Duodenal mucosa (tissue), 2 donors: ENCODE measurements around the gene CPED1.
"Not testable (repeated sequence)": the region's sequence is repeated elsewhere in the genome, so short reads cannot be mapped to it uniquely, and the experiment has no call there.

Experiments used
- H3K27ac ChIP-seq: one replicate; pipeline ENCODE4 v1.7.0; 2013; ENCODE audit warnings: low read depth, low read length
- H3K27me3 ChIP-seq, 2 donors: one replicate each; pipeline ENCODE4 v1.7.0; 2013; ENCODE audit warnings: low read length in 2 of 2, control low read depth in 1 of 2; ENCODE audit not compliant: insufficient read depth in 2 of 2, control insufficient read depth in 1 of 2
- H3K36me3 ChIP-seq, 2 donors: one replicate each; pipeline ENCODE4 v1.7.0; 2013; ENCODE audit warnings: low read length in 2 of 2, control low read depth in 1 of 2; ENCODE audit not compliant: insufficient read depth in 2 of 2, control insufficient read depth in 1 of 2
- H3K4me1 ChIP-seq, 2 donors: one replicate each; pipeline ENCODE4 v1.7.0; 2013; ENCODE audit warnings: low read length in 2 of 2, control low read depth in 1 of 2; ENCODE audit not compliant: insufficient read depth in 2 of 2, control insufficient read depth in 1 of 2
- H3K4me3 ChIP-seq, 2 donors: one replicate each; pipeline ENCODE4 v1.7.0; 2013; ENCODE audit warnings: low read length in 2 of 2, low read depth in 1 of 2
- H3K9ac ChIP-seq, 2 donors: one replicate each; pipeline ENCODE4 v1.7.0; 2013; ENCODE audit warnings: low read length in 2 of 2, low read depth in 1 of 2
- H3K9me3 ChIP-seq, 2 donors: one replicate each; pipeline ENCODE4 v1.7.0; 2013; ENCODE audit warnings: low read length in 2 of 2, control low read depth in 1 of 2; ENCODE audit not compliant: control insufficient read depth in 1 of 2

CPED1 gene

GRCh38 chr7:121204537-121204936 is 216.0 kb downstream of the CPED1 start:
- Histone ChIP-seq H3K36me3 (no peaks in the 10 kb centered on the region), H3K27me3 (no peaks in the 10 kb centered on the region), H3K4me3 (no peak overlapping the region), H3K27ac (no peak overlapping the region), H3K9me3 (no peaks in the 10 kb centered on the region), H3K9ac (no peak overlapping the region), H3K4me1 (no peaks in the 10 kb centered on the region)

DNA sequence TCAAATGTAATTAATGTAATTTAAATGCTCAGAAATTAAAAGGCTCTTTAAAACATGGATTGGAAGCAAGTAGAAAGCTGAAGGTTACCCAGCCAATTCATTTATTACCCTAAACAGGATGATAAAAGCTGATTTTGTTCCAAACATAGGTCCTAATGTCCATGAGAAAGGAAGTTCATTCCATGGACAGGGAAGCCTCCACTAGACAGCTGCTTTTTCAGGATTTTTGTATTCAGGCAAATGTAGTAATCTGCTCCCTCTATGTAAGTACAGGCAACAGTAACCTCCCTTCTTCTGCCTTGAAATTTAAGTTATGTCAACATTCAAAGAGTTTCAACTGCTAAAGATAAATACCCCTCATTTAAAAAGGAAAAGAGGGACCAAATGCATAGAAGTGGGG is 217.3 kb downstream of the CPED1 start:
- H3K27me3 ChIP-seq: no peaks in the 10 kb centered on the region
- no peaks in the 10 kb centered on the region for H3K4me1 ChIP-seq
- H3K27ac ChIP-seq: no peak overlapping the region
- no peaks in the 10 kb centered on the region for H3K36me3 ChIP-seq
- no peaks in the 10 kb centered on the region for H3K9me3 ChIP-seq
- no peak overlapping the region for H3K9ac ChIP-seq
- no peak overlapping the region for H3K4me3 ChIP-seq

GRCh38 chr7:121211253-121211652 is 222.7 kb downstream of the CPED1 start:
- no peak overlapping the region for H3K27ac ChIP-seq
- H3K27me3 ChIP-seq: no peaks in the 10 kb centered on the region
- H3K4me1 ChIP-seq: no peaks in the 10 kb centered on the region
- no peak overlapping the region for H3K4me3 ChIP-seq
- H3K9me3 ChIP-seq: no peaks in the 10 kb centered on the region
- H3K9ac ChIP-seq: no peak overlapping the region
- no peaks in the 10 kb centered on the region for H3K36me3 ChIP-seq

DNA sequence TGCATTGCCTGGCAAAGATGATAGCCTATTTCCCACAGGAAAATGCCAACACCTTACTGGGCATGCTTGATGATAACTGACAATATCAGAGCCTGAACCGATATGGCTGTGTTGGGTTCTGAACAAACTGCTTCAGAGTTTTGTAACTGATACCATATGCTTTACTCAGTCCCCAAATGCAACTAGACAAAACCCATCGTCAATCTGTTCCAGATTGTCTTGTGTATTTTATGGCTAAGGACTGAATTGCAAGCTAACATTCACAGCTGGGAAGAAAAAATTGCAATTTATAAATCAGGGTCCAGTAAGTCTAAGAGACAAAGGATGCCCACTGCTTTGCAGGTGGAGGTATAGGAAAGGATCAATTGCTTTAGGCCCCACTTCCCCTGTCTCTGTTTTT is 223.5 kb downstream of the CPED1 start:
- Histone ChIP-seq H3K27me3 (no peaks in the 10 kb centered on the region), H3K36me3 (no peaks in the 10 kb centered on the region), H3K9ac (no peak overlapping the region), H3K4me1 (no peaks in the 10 kb centered on the region), H3K4me3 (no peak overlapping the region), H3K9me3 (no peaks in the 10 kb centered on the region), H3K27ac (no peak overlapping the region)

DNA sequence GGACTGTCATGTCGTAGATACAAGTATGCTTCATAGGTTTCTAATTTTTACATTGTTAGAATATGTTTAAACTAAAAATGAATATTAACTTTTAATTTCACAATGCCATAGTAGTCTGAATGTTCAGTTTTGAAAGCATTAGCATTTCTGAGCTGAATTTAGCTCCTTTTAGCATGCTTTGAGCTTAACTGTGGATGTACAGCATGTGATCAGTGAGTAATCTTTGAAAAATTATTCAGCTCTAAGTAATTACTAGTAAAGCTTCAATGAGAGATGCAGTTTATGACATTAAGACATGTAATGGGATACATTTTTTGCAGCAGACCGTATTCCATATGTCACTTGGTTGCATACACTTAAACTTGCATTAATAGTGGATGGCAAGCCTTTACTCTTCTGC is 226.1 kb downstream of the CPED1 start:
- Histone ChIP-seq H3K4me1 (no peaks in the 10 kb centered on the region), H3K9ac (no peak overlapping the region), H3K27ac (no peak overlapping the region), H3K27me3 (no peaks in the 10 kb centered on the region), H3K4me3 (no peak overlapping the region), H3K36me3 (no peaks in the 10 kb centered on the region), H3K9me3 (no peaks in the 10 kb centered on the region)

DNA sequence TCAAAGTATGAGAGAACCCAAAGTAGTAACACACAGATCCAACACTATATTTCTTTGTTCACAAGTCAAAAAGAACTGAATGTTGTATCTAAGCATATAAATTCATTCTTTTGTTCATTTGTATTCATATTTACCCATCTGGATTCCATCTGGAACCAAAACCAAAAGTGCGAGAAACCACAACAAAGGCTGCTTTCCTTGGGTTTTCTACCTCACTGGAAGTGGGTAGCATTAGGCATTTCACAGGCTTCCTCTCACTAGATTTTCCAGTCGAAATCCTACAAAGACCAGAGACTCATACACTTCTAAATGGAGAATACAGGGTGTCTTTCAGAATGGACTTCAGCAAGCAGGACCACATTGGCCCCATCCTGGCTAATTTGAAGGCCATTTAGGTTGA is 230.5 kb downstream of the CPED1 start:
- H3K4me1 ChIP-seq: no peaks in the 10 kb centered on the region
- no peaks in the 10 kb centered on the region for H3K9me3 ChIP-seq
- no peaks in the 10 kb centered on the region for H3K36me3 ChIP-seq
- no peak overlapping the region for H3K27ac ChIP-seq
- H3K9ac ChIP-seq: no peak overlapping the region
- no peaks in the 10 kb centered on the region for H3K27me3 ChIP-seq
- H3K4me3 ChIP-seq: no peak overlapping the region

GRCh38 chr7:121221108-121221507 is 232.6 kb downstream of the CPED1 start:
- not testable (repeated sequence) for H3K27ac ChIP-seq, H3K4me3 ChIP-seq, H3K9ac ChIP-seq, H3K27me3 ChIP-seq, H3K4me1 ChIP-seq, H3K9me3 ChIP-seq, H3K36me3 ChIP-seq

GRCh38 chr7:121228779-121229178 is 240.3 kb downstream of the CPED1 start:
- Histone ChIP-seq H3K9me3 (no peaks in the 10 kb centered on the region), H3K4me3 (no peak overlapping the region), H3K27me3 (no peaks in the 10 kb centered on the region), H3K9ac (no peak overlapping the region), H3K36me3 (no peaks in the 10 kb centered on the region), H3K4me1 (no peaks in the 10 kb centered on the region), H3K27ac (no peak overlapping the region)

GRCh38 chr7:121235201-121235600 is 246.7 kb downstream of the CPED1 start:
- Histone ChIP-seq H3K36me3 (no peaks in the 10 kb centered on the region), H3K27ac (no peak overlapping the region), H3K27me3 (no peaks in the 10 kb centered on the region), H3K4me1 (no peaks in the 10 kb centered on the region), H3K9ac (no peak overlapping the region), H3K4me3 (no peak overlapping the region), H3K9me3 (no peaks in the 10 kb centered on the region)

GRCh38 chr7:121237601-121238000 is 249.1 kb downstream of the CPED1 start:
- Histone ChIP-seq H3K36me3 (no peaks in the 10 kb centered on the region), H3K27ac (no peak overlapping the region), H3K4me3 (no peak overlapping the region), H3K9ac (no peak overlapping the region), H3K27me3 (no peaks in the 10 kb centered on the region), H3K9me3 (no peaks in the 10 kb centered on the region), H3K4me1 (no peaks in the 10 kb centered on the region)

DNA sequence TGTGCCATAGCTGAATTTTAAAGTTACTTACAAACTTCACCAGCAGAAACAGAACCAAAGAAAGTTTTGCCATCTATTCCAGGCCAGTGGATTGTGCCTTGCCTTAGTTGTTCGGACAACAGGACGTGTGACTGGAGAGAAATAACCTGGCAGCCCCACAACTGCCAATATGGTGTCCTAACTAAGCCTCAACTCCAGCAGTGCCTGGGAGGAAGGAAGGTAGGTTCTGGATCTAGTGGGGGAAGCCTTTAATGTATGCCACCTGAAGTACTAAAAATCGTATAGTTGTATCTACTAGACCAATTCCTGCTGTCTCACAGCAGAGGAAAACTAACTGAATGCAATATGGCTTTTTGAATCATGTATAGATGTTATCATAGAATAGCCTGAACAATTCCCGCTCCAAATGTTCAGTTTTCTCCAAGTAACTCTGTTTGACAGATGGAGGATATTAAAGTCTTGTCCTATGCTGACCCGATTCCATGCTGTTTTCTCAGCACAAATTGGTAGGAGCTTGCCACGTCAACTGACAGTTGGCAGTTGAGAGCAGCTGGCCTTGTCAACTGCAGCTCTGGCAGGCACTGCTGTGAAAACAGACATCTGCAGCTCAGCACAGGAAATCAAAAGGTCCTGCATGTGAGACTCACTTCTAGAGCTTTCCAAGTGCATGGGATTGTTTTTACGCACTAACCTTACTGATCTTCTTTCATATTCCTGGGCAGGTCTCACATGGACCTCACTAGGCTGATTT is 255.8 kb downstream of the CPED1 start:
- H3K4me1 ChIP-seq: no peaks in the 10 kb centered on the region
- H3K27ac ChIP-seq: no peak overlapping the region
- no peaks in the 10 kb centered on the region for H3K27me3 ChIP-seq
- H3K9ac ChIP-seq: no peak overlapping the region
- H3K9me3 ChIP-seq: no peaks in the 10 kb centered on the region
- H3K36me3 ChIP-seq: peaks cover 0 to 4% of the 10 kb centered on the region in 2 donors
- H3K4me3 ChIP-seq: no peak overlapping the region
